Measurements from ENCODE around the gene RHOBTB1. TPM values are rescaled to one million over a fixed set of nuclear protein-coding genes. Genes with fewer than 3 reads are reported as not detected.

The RHOBTB1 gene
- total RNA-seq, 1 experiment from 2014 or later: 2.5 TPM

DNA sequence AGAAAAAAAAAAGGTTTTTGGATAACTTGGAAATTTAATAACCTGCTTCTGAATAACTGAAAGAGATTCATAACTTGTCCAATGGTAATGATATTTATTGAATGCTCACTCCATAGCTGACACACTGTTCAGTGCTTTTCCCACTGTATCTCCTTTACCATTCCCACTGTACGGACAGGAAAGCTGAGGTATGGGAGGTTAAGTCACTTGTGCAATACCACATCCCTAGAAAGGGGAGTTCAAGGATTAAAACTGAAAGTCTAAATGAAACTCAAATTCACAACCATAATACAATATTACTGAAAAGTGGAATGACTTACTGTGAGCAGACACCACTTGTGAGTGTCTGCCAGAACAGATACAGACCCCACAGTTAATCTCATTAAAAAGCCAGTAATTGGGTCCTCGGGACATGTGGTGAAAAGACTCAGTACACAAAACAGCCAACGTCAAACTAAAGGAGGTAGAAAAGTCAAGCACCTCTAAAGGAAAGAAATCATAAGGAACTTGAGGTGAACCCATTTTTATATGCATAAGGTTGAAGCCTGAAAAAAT is 13.8 kb upstream of the RHOBTB1 start:
- H4K8ac ChIP-seq (replicated peaks; ENCODE audit: insufficient read length, low read depth, low read length): no peak overlapping the region
- Mint-ChIP-seq H3K4me1 (no peaks in the 10 kb centered on the region), H3K9me3 (no peaks in the 10 kb centered on the region), H3K27me3 (ENCODE audit: low read depth) (no peaks in the 10 kb centered on the region), H3K36me3 (ENCODE audit: insufficient read depth in 1 of 3, low read depth in 3 of 3) (no peaks in the 10 kb centered on the region), H3K27ac (no peak overlapping the region), H3K4me3 (no peak overlapping the region)
- no peaks in the 10 kb centered on the region for H3K79me2 ChIP-seq (ENCODE audit: insufficient read depth, low read length)
- H3K18ac ChIP-seq (ENCODE audit: insufficient read length, low read depth, low read length): no peak overlapping the region
- no peak overlapping the region for H3K56ac ChIP-seq (ENCODE audit: insufficient read length, low read depth, low read length)
- H4K5ac ChIP-seq (ENCODE audit: insufficient read length, low read depth, low read length): no peak overlapping the region
- no peak overlapping the region for H3K4ac ChIP-seq (ENCODE audit: low read depth, low read length)
- no peaks in the 10 kb centered on the region for H3K4me1 ChIP-seq (ENCODE audit: insufficient read depth, low read length)
- H2BK5ac ChIP-seq (ENCODE audit: insufficient read length, low read length): no peak overlapping the region
- no peak overlapping the region for H3K27ac ChIP-seq (ENCODE audit: insufficient read length, low read depth, low read length)
- no CpG with 5 or more reads among the region's 3 CpGs for WGBS (ENCODE audit: extremely low coverage, insufficient read length, low lambda C conversion rate)
- no peak overlapping the region for H3K23ac ChIP-seq (ENCODE audit: insufficient read length, low read depth, low read length)
- TF ChIP-seq, protein P1, sequence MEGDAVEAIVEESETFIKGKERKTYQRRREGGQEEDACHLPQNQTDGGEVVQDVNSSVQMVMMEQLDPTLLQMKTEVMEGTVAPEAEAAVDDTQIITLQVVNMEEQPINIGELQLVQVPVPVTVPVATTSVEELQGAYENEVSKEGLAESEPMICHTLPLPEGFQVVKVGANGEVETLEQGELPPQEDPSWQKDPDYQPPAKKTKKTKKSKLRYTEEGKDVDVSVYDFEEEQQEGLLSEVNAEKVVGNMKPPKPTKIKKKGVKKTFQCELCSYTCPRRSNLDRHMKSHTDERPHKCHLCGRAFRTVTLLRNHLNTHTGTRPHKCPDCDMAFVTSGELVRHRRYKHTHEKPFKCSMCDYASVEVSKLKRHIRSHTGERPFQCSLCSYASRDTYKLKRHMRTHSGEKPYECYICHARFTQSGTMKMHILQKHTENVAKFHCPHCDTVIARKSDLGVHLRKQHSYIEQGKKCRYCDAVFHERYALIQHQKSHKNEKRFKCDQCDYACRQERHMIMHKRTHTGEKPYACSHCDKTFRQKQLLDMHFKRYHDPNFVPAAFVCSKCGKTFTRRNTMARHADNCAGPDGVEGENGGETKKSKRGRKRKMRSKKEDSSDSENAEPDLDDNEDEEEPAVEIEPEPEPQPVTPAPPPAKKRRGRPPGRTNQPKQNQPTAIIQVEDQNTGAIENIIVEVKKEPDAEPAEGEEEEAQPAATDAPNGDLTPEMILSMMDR (conservative IDR thresholded peaks at IDR 0.05): no peak
- H3K9ac ChIP-seq (ENCODE audit: extremely low read depth, insufficient read length, low read length): no peak overlapping the region
- no peaks in the 10 kb centered on the region for H4K20me1 ChIP-seq (ENCODE audit: control insufficient read depth, insufficient read depth, insufficient read length)
- no peaks in the 10 kb centered on the region for H3K27me3 ChIP-seq (ENCODE audit: insufficient read depth, low read length)
- no peak overlapping the region for H3T11ph ChIP-seq (ENCODE audit: low read length)
- H2AFZ ChIP-seq (ENCODE audit: low read length): no peak overlapping the region
- H3K79me1 ChIP-seq (ENCODE audit: insufficient read depth, low read depth, low read length, poor library complexity, severe bottlenecking): no peaks in the 10 kb centered on the region
- no peak overlapping the region for H4K91ac ChIP-seq (ENCODE audit: insufficient read length, low read depth, low read length)
- no peak overlapping the region for H3K14ac ChIP-seq (ENCODE audit: insufficient read depth, low read length)
- no peak overlapping the region for H2BK12ac ChIP-seq (ENCODE audit: insufficient read length, low read depth, low read length)
- no peak for DNase-seq
- no peak overlapping the region for H3K4me2 ChIP-seq (ENCODE audit: insufficient read depth, insufficient read length, low read length)
- no peak overlapping the region for H2BK15ac ChIP-seq (ENCODE audit: low read depth, low read length)
- no peak overlapping the region for H2BK20ac ChIP-seq (ENCODE audit: low read depth, low read length, poor library complexity, severe bottlenecking)
- H2BK120ac ChIP-seq (ENCODE audit: low read depth, low read length, poor library complexity, severe bottlenecking): no peak overlapping the region
- no peaks in the 10 kb centered on the region for H3K9me3 ChIP-seq (ENCODE audit: control insufficient read depth, low read depth, low read length)
- H2AK5ac ChIP-seq (ENCODE audit: insufficient read length, low read length): no peak overlapping the region
- H3K23me2 ChIP-seq (ENCODE audit: insufficient read length, low read depth, low read length, poor library complexity, severe bottlenecking): no peaks in the 10 kb centered on the region

Data from H9 (cell line).